HepG2 (cell line): ENCODE results near the gene ZBTB46. TPM values are rescaled to one million over a fixed set of nuclear protein-coding genes. Genes with fewer than 3 reads are reported as not detected.
A peak's percentile ranks its signal among the peaks of the same experiment; 100 is the strongest.

Experiments
- ATAC-seq: fragments of 200-7000 bp; cut with Tn5 transposase; 3 replicates; pipeline ENCODE4 v1.9.1; 2020; ENCODE audit warnings: mild to moderate bottlenecking, moderate library complexity
- BruUV-seq: library from RNA; stranded (reverse); fragments of 400-500 nt; replicated peaks from 2 replicates; lab custom pipeline; 2021; lab: Mats Ljungman, UMichigan
- CTCF ChIA-PET: fragments of 300-600 bp; formaldehyde crosslinking; extraction: SDS; loops from one replicate; lab custom pipeline; 2021; ENCODE audit warnings: low total read pairs, inconsistent platforms, low intra/inter-chr PET ratio; lab: Yijun Ruan, JAX
- POLR2A ChIA-PET: fragments of 350-600 bp; sonication (Branson Sonifier 250); formaldehyde crosslinking; loops from one replicate; lab custom pipeline; 2020; ENCODE audit warnings: antibody characterized with exemption, inconsistent platforms; lab: Yijun Ruan, JAX
- DNase-seq: peaks from one replicate; pipeline ENCODE4 v3.0.0-alpha.2; 2015; ENCODE audit warnings: low spot score
- FAIRE-seq: peaks from 3 replicates; lab custom pipeline; 2011; peaks lifted over from hg19 to GRCh38; lab: Jason Lieb, UNC
- H2AFZ ChIP-seq: one replicate; pipeline ENCODE4 v1.6.1; 2011; ENCODE audit warnings: low read length, inconsistent platforms
- H3K27ac ChIP-seq: fragments of 300-600 bp; 3 replicates; pipeline ENCODE4 v1.8.0; 2011; ENCODE audit warnings: mixed run types, mild to moderate bottlenecking, mixed read lengths, low read length, inconsistent platforms; ENCODE audit not compliant: insufficient read depth; ENCODE audit errors: extremely low read length
- H3K27me3 ChIP-seq, 2 experiments: fragments of 200-600 bp in 1 of 2; 2 replicates in 1 of 2; 3 replicates in 1 of 2; pipeline versions ENCODE4 v1.6.0 to v1.8.0; 2011; ENCODE audit warnings: low read length in 2 of 2, mild to moderate bottlenecking in 2 of 2, moderate library complexity in 2 of 2, inconsistent platforms in 1 of 2; ENCODE audit not compliant: insufficient read depth in 2 of 2, control insufficient read depth in 1 of 2
- H3K36me3 ChIP-seq, 2 experiments: fragments of 200-600 bp in 1 of 2; replicated peaks in 1 of 2; 2 replicates in 1 of 2; 3 replicates in 1 of 2; pipeline versions ENCODE4 v1.5.1 to v1.8.0; 2011; ENCODE audit warnings: low read length in 2 of 2, inconsistent platforms in 1 of 2; ENCODE audit not compliant: insufficient read depth in 2 of 2, control insufficient read depth in 1 of 2
- H3K4me1 ChIP-seq: 2 replicates; pipeline ENCODE4 v1.5.1; 2012; ENCODE audit warnings: low read length, inconsistent platforms; ENCODE audit not compliant: insufficient read depth
- H3K4me2 ChIP-seq: 2 replicates; pipeline ENCODE4 v1.6.0; 2011; ENCODE audit warnings: low read depth, low read length, inconsistent platforms
- H3K4me3 ChIP-seq, 3 experiments: fragments of 200-600 bp in 1 of 3; sonication (generic), shearing (Covaris generic) in 1 of 3; replicated peaks in 1 of 3; 2 replicates each; pipeline ENCODE4 v1.5.1; 2011 to 2016; ENCODE audit warnings: low read length in 3 of 3, inconsistent platforms in 2 of 3, low read depth in 2 of 3, mild to moderate bottlenecking in 2 of 3, control low read depth in 1 of 3, mixed read lengths in 1 of 3; ENCODE audit not compliant: insufficient read depth in 1 of 3
- H3K79me2 ChIP-seq: one replicate; pipeline ENCODE4 v1.6.1; 2011; ENCODE audit warnings: low read length, inconsistent platforms; ENCODE audit not compliant: insufficient read depth
- H3K9ac ChIP-seq: 2 replicates; pipeline ENCODE4 v1.6.0; 2011; ENCODE audit warnings: mild to moderate bottlenecking, low read depth, low read length, inconsistent platforms; ENCODE audit not compliant: insufficient read depth
- H3K9me3 ChIP-seq: 2 replicates; pipeline ENCODE4 v1.5.1; 2012; ENCODE audit warnings: mild to moderate bottlenecking, low read length
- H4K20me1 ChIP-seq: 2 replicates; pipeline ENCODE4 v1.6.0; 2011; ENCODE audit warnings: inconsistent platforms, mild to moderate bottlenecking, low read length, moderate library complexity; ENCODE audit not compliant: insufficient read depth
- HIC2 ChIP-seq: sonication (generic); formaldehyde crosslinking; IDR thresholded peaks from 2 replicates; pipeline ENCODE4 v1.9.0; 2022; ENCODE audit warnings: low read depth, missing genetic modification reagents
- MTA3 ChIP-seq: sonication (generic); formaldehyde crosslinking; IDR thresholded peaks from 2 replicates; pipeline ENCODE4 v1.4.0; 2020; ENCODE audit warnings: missing genetic modification reagents
- ZNF891 ChIP-seq: sonication (generic); formaldehyde crosslinking; IDR thresholded peaks from 2 replicates; pipeline ENCODE4 v1.5.0; 2020; ENCODE audit warnings: mild to moderate bottlenecking, missing genetic modification reagents
- WGBS: methylation state at CpG from one replicate; pipeline ENCODE4 v1.1.6; 2017; ENCODE audit warnings: low lambda C conversion rate; 5-methylcytosine and 5-hydroxymethylcytosine counted together
- in situ Hi-C: cut with HindIII; loops from 2 replicates; pipeline ENCODE4 v1.10.0; 2017; ENCODE audit warnings: low pct_unique_long_range_greater_than_20kb; ENCODE audit not compliant: extremely low pct_ligation_motif_present
- intact Hi-C: fragments of 100-400 bp; cut with micrococcal nuclease; formaldehyde crosslinking; loops from one replicate; pipeline ENCODE4 v1.10.0; 2022; ENCODE audit not compliant: unreplicated experiment
- polyA plus RNA-seq, 8 experiments: library from polyadenylated mRNA; depleted of rRNA in 3 of 8; stranded (reverse) in 7 of 8; unstranded in 1 of 8; fragments of >200 nt; fragmentation: Illumina TruSeq in 4 of 8; extraction: Trizol in 4 of 8; gene quantifications; 2 replicates each; pipeline versions ENCODE4 v1.2.1 to v1.2.3, GENCODE V29; 2011 to 2016; ENCODE audit warnings: low read depth in 4 of 8, missing spikeins in 1 of 8, mixed read lengths in 1 of 8; ENCODE audit not compliant: insufficient read depth in 1 of 8
- total RNA-seq, 5 experiments: library from RNA; depleted of rRNA; stranded (reverse); fragments of >200 nt; fragmentation: Illumina TruSeq; extraction: Trizol; gene quantifications; 2 replicates each; pipeline ENCODE4 v1.2.3, GENCODE V29; 2016; ENCODE audit warnings: low read depth in 1 of 5
- TF ChIP-seq, protein P1 (sequence below): IDR thresholded peaks from 2 replicates; pipeline ENCODE4 v1.6.1; 2016; ENCODE audit warnings: low read depth, borderline replicate concordance
- TF ChIP-seq, protein P2 (sequence below): sonication (generic); formaldehyde crosslinking; IDR thresholded peaks from 2 replicates; pipeline ENCODE4 v1.5.0; 2020; ENCODE audit warnings: mild to moderate bottlenecking, missing genetic modification reagents

Gene ZBTB46
- total and polyA plus RNA-seq, 2 of the 13 experiments (the other 11 are each of a cell fraction or from before 2014, with no cell fraction given): 1.6 to 13.5 TPM

DNA sequence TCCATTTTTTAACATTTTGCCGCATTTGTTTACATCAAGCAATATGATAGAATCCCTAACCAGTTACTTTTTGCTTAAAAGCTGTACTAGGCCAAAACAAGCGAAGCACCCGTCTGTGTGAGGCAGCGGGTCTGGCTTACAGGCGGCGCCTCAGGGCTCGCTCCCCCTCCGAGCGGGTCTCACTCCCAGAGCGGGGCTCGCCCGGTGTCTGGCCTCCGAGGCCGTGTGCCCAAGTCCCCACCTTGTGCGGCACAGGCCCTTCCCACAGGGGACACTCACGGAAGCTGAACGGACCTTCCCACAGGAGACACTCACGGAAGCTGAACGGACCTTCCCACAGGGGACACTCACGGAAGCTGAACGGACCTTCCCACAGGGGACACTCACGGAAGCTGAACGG, 23.4 kb downstream of the ZBTB46 start (continued):
- TF ChIP-seq, protein P1, sequence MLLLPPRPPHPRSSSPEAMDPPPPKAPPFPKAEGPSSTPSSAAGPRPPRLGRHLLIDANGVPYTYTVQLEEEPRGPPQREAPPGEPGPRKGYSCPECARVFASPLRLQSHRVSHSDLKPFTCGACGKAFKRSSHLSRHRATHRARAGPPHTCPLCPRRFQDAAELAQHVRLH (CRISPR knock-in tag): no peak

GRCh38 chr20:63804308-63804636, 26.8 kb downstream of the ZBTB46 start:
- POLR2A ChIA-PET: no interaction called here
- no peaks in the 10 kb centered on the region for H3K9me3 ChIP-seq
- TF ChIP-seq, protein P2, sequence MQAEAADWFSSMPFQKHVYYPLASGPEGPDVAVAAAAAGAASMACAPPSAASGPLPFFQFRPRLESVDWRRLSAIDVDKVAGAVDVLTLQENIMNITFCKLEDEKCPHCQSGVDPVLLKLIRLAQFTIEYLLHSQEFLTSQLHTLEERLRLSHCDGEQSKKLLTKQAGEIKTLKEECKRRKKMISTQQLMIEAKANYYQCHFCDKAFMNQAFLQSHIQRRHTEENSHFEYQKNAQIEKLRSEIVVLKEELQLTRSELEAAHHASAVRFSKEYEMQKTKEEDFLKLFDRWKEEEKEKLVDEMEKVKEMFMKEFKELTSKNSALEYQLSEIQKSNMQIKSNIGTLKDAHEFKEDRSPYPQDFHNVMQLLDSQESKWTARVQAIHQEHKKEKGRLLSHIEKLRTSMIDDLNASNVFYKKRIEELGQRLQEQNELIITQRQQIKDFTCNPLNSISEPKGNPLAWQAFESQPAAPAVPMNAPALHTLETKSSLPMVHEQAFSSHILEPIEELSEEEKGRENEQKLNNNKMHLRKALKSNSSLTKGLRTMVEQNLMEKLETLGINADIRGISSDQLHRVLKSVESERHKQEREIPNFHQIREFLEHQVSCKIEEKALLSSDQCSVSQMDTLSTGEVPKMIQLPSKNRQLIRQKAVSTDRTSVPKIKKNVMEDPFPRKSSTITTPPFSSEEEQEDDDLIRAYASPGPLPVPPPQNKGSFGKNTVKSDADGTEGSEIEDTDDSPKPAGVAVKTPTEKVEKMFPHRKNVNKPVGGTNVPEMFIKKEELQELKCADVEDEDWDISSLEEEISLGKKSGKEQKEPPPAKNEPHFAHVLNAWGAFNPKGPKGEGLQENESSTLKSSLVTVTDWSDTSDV: 0 out of 2 replicates have a peak, but pooled peaks have one; percentile 33
- TF ChIP-seq HIC2 (CRISPR knock-in tag) (no peak), ZNF891 (CRISPR knock-in tag) (peak; percentile 33; the same call in 1 of the 2 replicates), MTA3 (CRISPR knock-in tag) (no peak)
- TF ChIP-seq, all 625 proteins: peak for 2
- Histone ChIP-seq H2AFZ (no peak overlapping the region), H3K27ac (no peak overlapping the region), H3K27me3 (no peaks in the 10 kb centered on the region), H3K4me2 (no peak overlapping the region), H3K79me2 (no peaks in the 10 kb centered on the region), H3K4me3 (no peak overlapping the region), H3K36me3 (no peaks in the 10 kb centered on the region), H3K9ac (no peak overlapping the region), H3K4me1 (peaks cover 6% of the 10 kb centered on the region; the same call in 1 of the 2 replicates), H4K20me1 (no peaks in the 10 kb centered on the region)
- CTCF ChIA-PET: no interaction called here
- FAIRE-seq: no peak
- intact Hi-C loops: no loop called here
- no TSS peak for BruUV-seq
- no peak for DNase-seq
- WGBS: 83% methylated on average over 8 of the region's 8 CpGs
- in situ Hi-C loops: no loop called here
- ATAC-seq: no peak
